ENCODE results near the gene PHLDB1. TPM values are rescaled to one million over a fixed set of nuclear protein-coding genes. Genes with fewer than 3 reads are reported as not detected.

Gene PHLDB1
- polyA plus RNA-seq, 3 donors: 0.17 TPM; not detected in 2

DNA sequence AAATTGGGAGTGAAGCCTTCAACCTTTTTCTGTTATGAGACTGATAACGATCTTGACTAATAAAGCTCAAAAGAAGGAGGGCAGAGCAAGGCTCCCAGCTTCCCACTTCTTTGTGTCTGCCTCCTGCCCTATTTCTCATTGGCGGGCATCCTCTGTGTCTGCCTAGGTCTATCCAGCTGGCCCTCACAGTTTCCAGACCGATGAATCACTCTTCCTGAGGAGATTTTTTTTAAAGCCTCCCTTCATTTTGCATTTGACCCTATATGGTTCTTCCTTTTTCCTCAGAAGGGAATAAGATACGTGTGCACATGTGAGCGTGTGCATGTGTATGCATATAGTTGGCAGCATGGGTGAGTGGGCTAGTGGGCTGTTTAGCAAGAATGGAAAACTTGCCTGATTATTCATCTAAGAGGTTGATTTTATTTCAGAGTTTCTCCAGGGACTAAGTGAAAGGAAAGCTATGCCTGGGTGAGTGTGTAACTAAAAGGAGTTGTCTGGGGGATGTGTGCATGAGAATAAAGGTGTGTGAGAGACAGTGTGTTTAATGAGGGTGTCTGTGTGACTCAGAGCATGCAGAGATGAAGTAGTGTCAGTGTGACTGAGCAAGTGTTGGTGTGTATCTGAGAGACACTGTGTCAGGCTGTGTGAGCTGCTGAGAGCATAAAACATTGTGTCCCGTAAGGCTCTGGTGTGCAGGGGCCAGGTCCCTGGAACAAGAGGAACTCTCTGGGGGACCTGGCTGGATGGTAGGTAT, 12.2 kb downstream of the PHLDB1 start:
- peaks cover 27 to 37% (median 28%) of the 10 kb centered on the region in 3 donors for H3K27me3 Mint-ChIP-seq (ENCODE audit: low read depth in 3 of 3)
- H3K4me1 Mint-ChIP-seq: peaks cover 24% of the 10 kb centered on the region
- H3K9me3 Mint-ChIP-seq: peaks cover 0 to 4% (median 0%) of the 10 kb centered on the region in 7 donors
- no peaks in the 10 kb centered on the region for H3K36me3 ChIP-seq (replicated peaks in 1 of 2; ENCODE audit: control insufficient read depth in 1 of 2, insufficient read depth in 2 of 2, low read length in 2 of 2)
- H3K4me2 ChIP-seq (replicated peaks; ENCODE audit: extremely low read depth, low read length, poor library complexity, severe bottlenecking): no peak overlapping the region
- no peak overlapping the region for H3K27ac ChIP-seq (ENCODE audit: low read depth in 1 of 2, low read length in 2 of 2)
- DNase-seq: peak; percentile 27 to 88 (median 66)
- no peak overlapping the region for H3K4me3 Mint-ChIP-seq
- intact Hi-C loops (cut with micrococcal nuclease): no loop called here
- peak overlapping the region in 2 of 7 donors; percentile 37 to 53 for H3K27ac Mint-ChIP-seq
- peaks cover 14 to 20% of the 10 kb centered on the region in 2 donors for H3K4me1 ChIP-seq (ENCODE audit: control insufficient read depth in 1 of 2, insufficient read depth in 2 of 2, low read length in 2 of 2)
- no peaks in the 10 kb centered on the region for H3K36me3 Mint-ChIP-seq
- no peaks in the 10 kb centered on the region for H3K79me2 ChIP-seq (ENCODE audit: insufficient read depth, low read length)
- peaks cover 5 to 14% of the 10 kb centered on the region in 2 donors for H3K27me3 ChIP-seq (ENCODE audit: control insufficient read depth in 2 of 2, insufficient read depth in 2 of 2, low read length in 2 of 2)
- WGBS (ENCODE audit: insufficient coverage): 38% methylated on average over 4 of the region's 6 CpGs
- H3K9ac ChIP-seq (ENCODE audit: insufficient read depth, low read length, poor library complexity, severe bottlenecking): no peak overlapping the region
- H4K20me1 ChIP-seq (ENCODE audit: insufficient read depth, low read length): no peaks in the 10 kb centered on the region
- TF ChIP-seq, protein P1, sequence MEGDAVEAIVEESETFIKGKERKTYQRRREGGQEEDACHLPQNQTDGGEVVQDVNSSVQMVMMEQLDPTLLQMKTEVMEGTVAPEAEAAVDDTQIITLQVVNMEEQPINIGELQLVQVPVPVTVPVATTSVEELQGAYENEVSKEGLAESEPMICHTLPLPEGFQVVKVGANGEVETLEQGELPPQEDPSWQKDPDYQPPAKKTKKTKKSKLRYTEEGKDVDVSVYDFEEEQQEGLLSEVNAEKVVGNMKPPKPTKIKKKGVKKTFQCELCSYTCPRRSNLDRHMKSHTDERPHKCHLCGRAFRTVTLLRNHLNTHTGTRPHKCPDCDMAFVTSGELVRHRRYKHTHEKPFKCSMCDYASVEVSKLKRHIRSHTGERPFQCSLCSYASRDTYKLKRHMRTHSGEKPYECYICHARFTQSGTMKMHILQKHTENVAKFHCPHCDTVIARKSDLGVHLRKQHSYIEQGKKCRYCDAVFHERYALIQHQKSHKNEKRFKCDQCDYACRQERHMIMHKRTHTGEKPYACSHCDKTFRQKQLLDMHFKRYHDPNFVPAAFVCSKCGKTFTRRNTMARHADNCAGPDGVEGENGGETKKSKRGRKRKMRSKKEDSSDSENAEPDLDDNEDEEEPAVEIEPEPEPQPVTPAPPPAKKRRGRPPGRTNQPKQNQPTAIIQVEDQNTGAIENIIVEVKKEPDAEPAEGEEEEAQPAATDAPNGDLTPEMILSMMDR (IDR thresholded peaks at IDR 0.05): no peak
- no peaks in the 10 kb centered on the region for H3K9me3 ChIP-seq (replicated peaks in 1 of 2; ENCODE audit: control insufficient read depth in 1 of 2, insufficient read depth in 1 of 2, low read length in 2 of 2)
- no peak overlapping the region for H2AFZ ChIP-seq (ENCODE audit: insufficient read depth, low read depth, low read length, poor library complexity, severe bottlenecking)
- no peak overlapping the region for H3K4me3 ChIP-seq (replicated peaks in 1 of 3; ENCODE audit: low read depth in 2 of 3, low read length in 3 of 3)

DNA sequence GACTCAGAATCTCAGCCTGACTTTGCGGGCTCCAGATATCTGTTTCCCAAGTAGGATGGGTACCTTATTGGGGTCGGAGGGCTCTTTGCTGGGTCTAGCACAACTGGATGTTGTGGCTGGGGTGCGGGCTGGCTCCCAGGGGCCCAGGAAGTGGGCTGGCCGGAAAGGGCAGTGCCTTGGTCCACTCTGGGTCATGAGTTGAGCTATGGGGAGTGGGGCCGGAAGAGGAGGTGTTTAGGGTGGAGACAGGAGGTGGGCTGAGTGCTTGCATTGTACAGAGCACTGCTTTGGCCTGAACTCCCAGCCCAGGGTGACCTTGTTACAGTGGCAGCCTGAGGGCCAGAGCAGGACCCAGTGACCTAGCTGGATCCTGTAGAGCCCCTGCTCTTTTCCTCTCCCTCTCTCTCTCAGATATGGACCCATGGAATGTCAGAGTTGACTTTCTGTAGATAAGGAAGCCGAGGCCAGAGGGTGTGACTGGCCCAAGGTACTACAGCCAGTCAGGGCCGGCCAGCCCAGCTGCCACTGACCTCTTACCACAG, 13.2 kb downstream of the PHLDB1 start:
- intact Hi-C loops (cut with micrococcal nuclease): no loop called here
- no peak overlapping the region for H2AFZ ChIP-seq (ENCODE audit: insufficient read depth, low read depth, low read length, poor library complexity, severe bottlenecking)
- H4K20me1 ChIP-seq (ENCODE audit: insufficient read depth, low read length): no peaks in the 10 kb centered on the region
- peak overlapping the region; percentile 74 for H3K4me2 ChIP-seq (replicated peaks; ENCODE audit: extremely low read depth, low read length, poor library complexity, severe bottlenecking)
- Mint-ChIP-seq H3K36me3 (no peaks in the 10 kb centered on the region), H3K27ac (peak overlapping the region in 1 of 7 donors; percentile 39), H3K4me3 (peak overlapping the region; percentile 76 to 88), H3K4me1 (peaks cover 24% of the 10 kb centered on the region), H3K27me3 (ENCODE audit: low read depth in 3 of 3) (peaks cover 20 to 33% (median 26%) of the 10 kb centered on the region in 3 donors), H3K9me3 (peaks cover 0 to 4% (median 0%) of the 10 kb centered on the region in 7 donors)
- 57% methylated on average over 6 of the region's 7 CpGs for WGBS (ENCODE audit: insufficient coverage)
- no peaks in the 10 kb centered on the region for H3K9me3 ChIP-seq (replicated peaks in 1 of 2; ENCODE audit: control insufficient read depth in 1 of 2, insufficient read depth in 1 of 2, low read length in 2 of 2)
- H3K79me2 ChIP-seq (ENCODE audit: insufficient read depth, low read length): no peaks in the 10 kb centered on the region
- TF ChIP-seq, protein P1 (IDR thresholded peaks at IDR 0.05): no peak
- H3K9ac ChIP-seq (ENCODE audit: insufficient read depth, low read length, poor library complexity, severe bottlenecking): peak overlapping the region; percentile 47
- peaks cover 14 to 20% of the 10 kb centered on the region in 2 donors for H3K4me1 ChIP-seq (ENCODE audit: control insufficient read depth in 1 of 2, insufficient read depth in 2 of 2, low read length in 2 of 2)
- DNase-seq: no peak
- no peak overlapping the region for H3K27ac ChIP-seq (ENCODE audit: low read depth in 1 of 2, low read length in 2 of 2)
- no peaks in the 10 kb centered on the region for H3K36me3 ChIP-seq (replicated peaks in 1 of 2; ENCODE audit: control insufficient read depth in 1 of 2, insufficient read depth in 2 of 2, low read length in 2 of 2)
- peaks cover 5 to 14% of the 10 kb centered on the region in 2 donors for H3K27me3 ChIP-seq (ENCODE audit: control insufficient read depth in 2 of 2, insufficient read depth in 2 of 2, low read length in 2 of 2)
- peak overlapping the region in 1 of 3 experiments; percentile 66 for H3K4me3 ChIP-seq (replicated peaks in 1 of 3; ENCODE audit: low read depth in 2 of 3, low read length in 3 of 3)

Measured in CD14-positive monocyte (primary cell).